Measurements from ENCODE around the gene RNLS. TPM values are rescaled to one million over a fixed set of nuclear protein-coding genes. Genes with fewer than 3 reads are reported as not detected.
A peak's percentile ranks its signal among the peaks of the same experiment; 100 is the strongest.
"Not testable (repeated sequence)": the region's sequence is repeated elsewhere in the genome, so short reads cannot be mapped to it uniquely, and the experiment has no call there.

RNLS gene
- total RNA-seq, 4 donors from 2014 or later: 8.7 to 19.7 (median 12.9) TPM

- Histone ChIP-seq H3K4me3 (no peak overlapping the region), H3K9me3 (no peaks in the 10 kb centered on the region), H3K27me3 (no peaks in the 10 kb centered on the region), H3K27ac (no peak overlapping the region), H3K4me1 (no peaks in the 10 kb centered on the region), H3K36me3 (no peaks in the 10 kb centered on the region)
- DNase-seq: no peak
- TF ChIP-seq, protein P1, sequence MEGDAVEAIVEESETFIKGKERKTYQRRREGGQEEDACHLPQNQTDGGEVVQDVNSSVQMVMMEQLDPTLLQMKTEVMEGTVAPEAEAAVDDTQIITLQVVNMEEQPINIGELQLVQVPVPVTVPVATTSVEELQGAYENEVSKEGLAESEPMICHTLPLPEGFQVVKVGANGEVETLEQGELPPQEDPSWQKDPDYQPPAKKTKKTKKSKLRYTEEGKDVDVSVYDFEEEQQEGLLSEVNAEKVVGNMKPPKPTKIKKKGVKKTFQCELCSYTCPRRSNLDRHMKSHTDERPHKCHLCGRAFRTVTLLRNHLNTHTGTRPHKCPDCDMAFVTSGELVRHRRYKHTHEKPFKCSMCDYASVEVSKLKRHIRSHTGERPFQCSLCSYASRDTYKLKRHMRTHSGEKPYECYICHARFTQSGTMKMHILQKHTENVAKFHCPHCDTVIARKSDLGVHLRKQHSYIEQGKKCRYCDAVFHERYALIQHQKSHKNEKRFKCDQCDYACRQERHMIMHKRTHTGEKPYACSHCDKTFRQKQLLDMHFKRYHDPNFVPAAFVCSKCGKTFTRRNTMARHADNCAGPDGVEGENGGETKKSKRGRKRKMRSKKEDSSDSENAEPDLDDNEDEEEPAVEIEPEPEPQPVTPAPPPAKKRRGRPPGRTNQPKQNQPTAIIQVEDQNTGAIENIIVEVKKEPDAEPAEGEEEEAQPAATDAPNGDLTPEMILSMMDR (IDR thresholded peaks at IDR 0.05): no peak
- TF ChIP-seq POLR2A (IDR thresholded peaks at IDR 0.05): no peak
- intact Hi-C loops (cut with DNase I; ENCODE audit: low total_unique reads): no loop called here
These were observed 220.9 kb downstream of the RNLS start for GRCh38 chr10:88361995-88362807.

GRCh38 chr10:88361494-88361893 is 221.6 kb downstream of the RNLS start:
- Histone ChIP-seq H3K4me1 (no peaks in the 10 kb centered on the region), H3K36me3 (no peaks in the 10 kb centered on the region), H3K27ac (no peak overlapping the region), H3K27me3 (no peaks in the 10 kb centered on the region), H3K4me3 (no peak overlapping the region), H3K9me3 (no peaks in the 10 kb centered on the region)
- no peak for DNase-seq
- intact Hi-C loops (cut with DNase I; ENCODE audit: low total_unique reads): no loop called here
- no peak for TF ChIP-seq POLR2A (IDR thresholded peaks at IDR 0.05)
- TF ChIP-seq, protein P1 (IDR thresholded peaks at IDR 0.05): no peak

DNA sequence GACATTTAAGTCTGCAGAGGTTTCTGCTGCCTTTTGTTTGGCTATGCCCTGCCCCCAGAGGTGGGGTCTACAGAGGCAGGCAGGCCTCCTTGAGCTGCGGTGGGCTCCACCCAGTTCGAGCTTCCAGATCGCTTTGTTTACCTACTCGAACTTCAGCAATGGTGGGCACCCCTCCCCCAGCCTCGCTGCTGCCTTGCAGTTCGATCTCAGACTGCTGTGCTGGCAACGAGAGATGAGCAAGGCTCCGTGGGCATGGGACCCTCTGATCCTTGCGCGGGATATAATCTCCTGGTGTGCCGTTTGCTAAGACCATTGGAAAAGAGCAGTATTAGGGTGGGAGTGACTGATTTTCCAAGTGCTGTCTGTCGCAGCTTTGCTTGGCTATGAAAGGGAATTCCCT is 227.4 kb downstream of the RNLS start:
- intact Hi-C loops (cut with DNase I; ENCODE audit: low total_unique reads); H3K27ac ChIP-seq; H3K4me3 ChIP-seq; H3K4me1 ChIP-seq; H3K9me3 ChIP-seq; H3K27me3 ChIP-seq; DNase-seq; H3K36me3 ChIP-seq: not testable (repeated sequence)

DNA sequence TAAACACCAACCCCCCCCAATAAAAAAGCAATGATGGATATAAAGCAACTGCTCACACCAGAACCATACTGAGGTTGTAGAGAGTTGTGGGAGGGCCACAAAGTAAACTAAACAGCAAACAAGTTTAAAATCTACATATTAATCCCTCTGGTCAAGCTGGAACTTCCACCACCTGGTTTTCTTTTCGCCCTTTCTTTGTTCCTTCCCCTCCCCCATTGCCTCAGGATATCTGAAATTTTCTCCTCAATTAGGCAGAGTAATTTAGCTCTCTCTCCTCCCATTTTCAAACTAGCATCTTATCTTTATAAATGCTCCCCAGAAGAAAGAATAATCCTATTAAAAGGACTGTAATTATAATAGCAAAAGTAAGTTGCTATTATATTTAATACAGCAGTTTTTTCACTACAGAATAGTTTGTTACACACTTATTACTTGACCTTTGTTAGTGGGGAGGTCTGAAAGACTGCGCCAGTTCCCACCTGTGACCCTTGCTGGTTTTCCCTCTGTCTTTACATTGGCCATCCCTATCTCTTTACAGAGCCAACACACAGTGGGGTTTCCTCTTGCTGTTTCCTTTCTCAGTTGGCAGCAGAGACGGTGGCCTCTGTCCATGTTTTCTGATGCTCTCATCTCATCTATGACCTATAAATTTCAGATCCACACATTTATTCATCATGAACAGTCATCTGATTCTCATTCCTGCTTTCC is 235.4 kb downstream of the RNLS start:
- peak in 1 of 2 donors; percentile 21 for DNase-seq
- no peak for TF ChIP-seq POLR2A (IDR thresholded peaks at IDR 0.05)
- TF ChIP-seq, protein P1 (IDR thresholded peaks at IDR 0.05): no peak
- intact Hi-C loops (cut with DNase I; ENCODE audit: low total_unique reads): no loop called here
- peaks cover 0 to 7% of the 10 kb centered on the region in 2 donors for H3K4me1 ChIP-seq
- H3K36me3 ChIP-seq: no peaks in the 10 kb centered on the region
- no peaks in the 10 kb centered on the region for H3K9me3 ChIP-seq
- H3K27me3 ChIP-seq: no peaks in the 10 kb centered on the region
- peak overlapping the region; percentile 62 to 69 for H3K27ac ChIP-seq
- H3K4me3 ChIP-seq: no peak overlapping the region

DNA sequence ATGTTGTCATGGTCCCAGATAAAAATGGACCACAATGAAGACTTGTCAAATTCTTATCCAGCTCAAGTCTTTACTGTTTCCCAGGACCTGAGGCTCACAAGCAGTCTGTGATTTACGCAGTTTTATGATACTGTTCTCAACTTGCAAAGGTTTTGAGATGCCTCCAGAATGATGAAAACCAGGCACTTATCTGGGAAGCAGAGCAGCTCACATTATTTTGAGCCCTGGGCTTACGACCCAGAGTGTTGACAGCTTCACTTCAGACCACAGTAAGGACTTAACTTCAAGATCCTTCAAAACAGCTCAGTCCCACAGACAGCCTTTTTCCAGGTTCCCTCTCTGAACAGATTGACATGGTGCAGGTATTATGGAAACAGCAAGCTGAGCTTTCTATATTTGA is 236.1 kb downstream of the RNLS start:
- H3K27me3 ChIP-seq: no peaks in the 10 kb centered on the region
- no peaks in the 10 kb centered on the region for H3K9me3 ChIP-seq
- H3K27ac ChIP-seq: peak overlapping the region; percentile 62 to 69
- intact Hi-C loops (cut with DNase I; ENCODE audit: low total_unique reads): no loop called here
- H3K36me3 ChIP-seq: no peaks in the 10 kb centered on the region
- peak; percentile 35 to 46 for DNase-seq
- no peak for TF ChIP-seq POLR2A (IDR thresholded peaks at IDR 0.05)
- peaks cover 0 to 7% of the 10 kb centered on the region in 2 donors for H3K4me1 ChIP-seq
- H3K4me3 ChIP-seq: no peak overlapping the region
